NCI-H748 treated with DMSO at 0.1 percent for 48 hours (cell line): ENCODE measurements around the gene PIWIL4.
"Not testable (repeated sequence)": the region's sequence is repeated elsewhere in the genome, so short reads cannot be mapped to it uniquely, and the experiment has no call there.

Experiments
- DNase-seq: peaks from one replicate; lab custom pipeline; 2025; lab: John Stamatoyannopoulos, UW

The PIWIL4 gene

GRCh38 chr11:94638902-94639373 is 71.8 kb downstream of the PIWIL4 start:
- DNase-seq = no peak

GRCh38 chr11:94639901-94640721 is 72.9 kb downstream of the PIWIL4 start:
- no peak for DNase-seq

- no peak for DNase-seq
Observed at GRCh38 chr11:94641167-94641761, 74.1 kb downstream of the PIWIL4 start.

GRCh38 chr11:94643186-94643585 is 76.0 kb downstream of the PIWIL4 start:
- not testable (repeated sequence) for DNase-seq

GRCh38 chr11:94647926-94648325 is 80.8 kb downstream of the PIWIL4 start:
- DNase-seq = no peak

GRCh38 chr11:94648789-94649188 is 81.6 kb downstream of the PIWIL4 start:
- DNase-seq = no peak

GRCh38 chr11:94649254-94649653 is 82.1 kb downstream of the PIWIL4 start:
- no peak for DNase-seq

- no peak for DNase-seq
Observed at GRCh38 chr11:94649964-94650623, 82.9 kb downstream of the PIWIL4 start.

GRCh38 chr11:94650756-94651155 is 83.6 kb downstream of the PIWIL4 start:
- no peak for DNase-seq

GRCh38 chr11:94652735-94653284 is 85.6 kb downstream of the PIWIL4 start:
- no peak for DNase-seq

- DNase-seq = no peak
Observed at GRCh38 chr11:94653561-94653960, 86.4 kb downstream of the PIWIL4 start.

- DNase-seq = no peak
Observed at GRCh38 chr11:94654201-94654600, 87.0 kb downstream of the PIWIL4 start.

GRCh38 chr11:94655291-94655690 is 88.1 kb downstream of the PIWIL4 start:
- no peak for DNase-seq

GRCh38 chr11:94655956-94656355 is 88.8 kb downstream of the PIWIL4 start:
- DNase-seq = no peak

GRCh38 chr11:94656968-94657367 is 89.8 kb downstream of the PIWIL4 start:
- no peak for DNase-seq

GRCh38 chr11:94657629-94658028 is 90.5 kb downstream of the PIWIL4 start:
- DNase-seq = no peak

GRCh38 chr11:94658386-94658785 is 91.2 kb downstream of the PIWIL4 start:
- DNase-seq = no peak

- DNase-seq = no peak
Observed at GRCh38 chr11:94658888-94659287, 91.7 kb downstream of the PIWIL4 start.

GRCh38 chr11:94661444-94661843 is 94.3 kb downstream of the PIWIL4 start:
- DNase-seq = no peak

- no peak for DNase-seq
Observed at GRCh38 chr11:94662065-94662779, 95.1 kb downstream of the PIWIL4 start.

- no peak for DNase-seq
Observed at GRCh38 chr11:94662846-94663390, 95.8 kb downstream of the PIWIL4 start.

GRCh38 chr11:94664346-94664745 is 97.2 kb downstream of the PIWIL4 start:
- DNase-seq = no peak
